Measurements from ENCODE around the gene GARIN5B. TPM values are rescaled to one million over a fixed set of nuclear protein-coding genes. Genes with fewer than 3 reads are reported as not detected.

Gene GARIN5B
- total RNA-seq, 1 experiment from 2014 or later = not detected

DNA sequence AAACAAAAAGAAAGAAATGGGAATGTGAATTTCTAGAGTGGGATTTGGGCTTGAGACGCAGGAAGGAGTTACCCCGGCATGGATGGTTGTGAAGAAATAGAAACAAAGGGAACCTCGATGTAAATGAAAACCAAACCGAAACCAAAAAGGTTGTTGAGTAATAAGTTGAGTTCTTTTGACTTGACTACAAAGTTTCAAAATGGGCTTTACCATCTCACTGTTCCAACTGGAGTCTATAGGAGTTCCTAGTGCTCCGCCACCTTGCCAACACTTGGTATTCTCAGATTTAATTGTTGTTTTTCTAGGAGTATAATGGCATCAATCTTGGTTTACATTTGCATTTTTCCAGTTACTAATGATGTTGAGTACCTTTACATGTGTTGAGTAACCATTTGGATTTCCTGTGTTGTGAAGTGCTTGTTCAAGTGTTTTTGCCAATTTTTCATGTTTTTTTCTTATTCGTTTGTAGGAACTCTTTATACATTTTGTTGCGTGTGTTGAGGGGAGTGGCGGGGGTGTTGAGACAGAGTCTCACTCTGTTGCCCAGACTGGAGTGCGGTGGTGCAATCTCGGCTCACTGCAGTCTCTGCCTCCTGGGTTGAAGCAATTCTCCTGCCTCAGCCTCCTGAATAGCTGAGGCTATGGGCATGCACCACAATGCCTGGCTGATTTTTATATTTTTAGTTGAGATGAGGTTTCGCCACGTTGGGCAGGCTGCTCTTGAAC lies 35.3 kb upstream of the GARIN5B start:
- H3K9me3 Mint-ChIP-seq = no peaks in the 10 kb centered on the region
- TF ChIP-seq NR3C1 (CRISPR knock-in tag; conservative IDR thresholded peaks at IDR 0.05; ENCODE audit: low read depth) (no peak), AR (CRISPR knock-in tag; IDR thresholded peaks at IDR 0.05) (no peak)
- CTCF ChIA-PET = interaction anchor here (0.9 to 1.5 kb wide), 3 partner anchors 14 to 97 kb away, joined by 3 to 6 read pairs (median 3); partner anchors contain the start of gene TMEM238
- no peak for DNase-seq (ENCODE audit: low spot score)
- ATAC-seq = no peak
- H3K36me3 Mint-ChIP-seq = peaks cover 23% of the 10 kb centered on the region
- H3K4me3 Mint-ChIP-seq = no peak overlapping the region
- H3K27me3 Mint-ChIP-seq (ENCODE audit: low read depth) = peaks cover 5% of the 10 kb centered on the region
- H3K27ac Mint-ChIP-seq = no peak overlapping the region; the same call in 1 of the 2 replicates
- H3K4me1 Mint-ChIP-seq = peaks cover 16% of the 10 kb centered on the region
- POLR2A ChIA-PET = no interaction called here

GRCh38 chr19:55392820-55393761 lies 30.0 kb upstream of the GARIN5B start:
- Mint-ChIP-seq H3K9me3 (no peaks in the 10 kb centered on the region), H3K4me3 (peak overlapping the region; percentile 44), H3K27ac (peak overlapping the region; percentile 41; the same call in 1 of the 2 replicates), H3K27me3 (ENCODE audit: low read depth) (peaks cover 5% of the 10 kb centered on the region; the same call in 1 of the 2 replicates), H3K36me3 (peaks cover 17% of the 10 kb centered on the region), H3K4me1 (peaks cover 48% of the 10 kb centered on the region)
- TF ChIP-seq, protein P1, sequence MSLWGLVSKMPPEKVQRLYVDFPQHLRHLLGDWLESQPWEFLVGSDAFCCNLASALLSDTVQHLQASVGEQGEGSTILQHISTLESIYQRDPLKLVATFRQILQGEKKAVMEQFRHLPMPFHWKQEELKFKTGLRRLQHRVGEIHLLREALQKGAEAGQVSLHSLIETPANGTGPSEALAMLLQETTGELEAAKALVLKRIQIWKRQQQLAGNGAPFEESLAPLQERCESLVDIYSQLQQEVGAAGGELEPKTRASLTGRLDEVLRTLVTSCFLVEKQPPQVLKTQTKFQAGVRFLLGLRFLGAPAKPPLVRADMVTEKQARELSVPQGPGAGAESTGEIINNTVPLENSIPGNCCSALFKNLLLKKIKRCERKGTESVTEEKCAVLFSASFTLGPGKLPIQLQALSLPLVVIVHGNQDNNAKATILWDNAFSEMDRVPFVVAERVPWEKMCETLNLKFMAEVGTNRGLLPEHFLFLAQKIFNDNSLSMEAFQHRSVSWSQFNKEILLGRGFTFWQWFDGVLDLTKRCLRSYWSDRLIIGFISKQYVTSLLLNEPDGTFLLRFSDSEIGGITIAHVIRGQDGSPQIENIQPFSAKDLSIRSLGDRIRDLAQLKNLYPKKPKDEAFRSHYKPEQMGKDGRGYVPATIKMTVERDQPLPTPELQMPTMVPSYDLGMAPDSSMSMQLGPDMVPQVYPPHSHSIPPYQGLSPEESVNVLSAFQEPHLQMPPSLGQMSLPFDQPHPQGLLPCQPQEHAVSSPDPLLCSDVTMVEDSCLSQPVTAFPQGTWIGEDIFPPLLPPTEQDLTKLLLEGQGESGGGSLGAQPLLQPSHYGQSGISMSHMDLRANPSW (CRISPR knock-in tag; conservative IDR thresholded peaks at IDR 0.05; ENCODE audit: low read depth) = no peak
- TF ChIP-seq, protein P2, sequence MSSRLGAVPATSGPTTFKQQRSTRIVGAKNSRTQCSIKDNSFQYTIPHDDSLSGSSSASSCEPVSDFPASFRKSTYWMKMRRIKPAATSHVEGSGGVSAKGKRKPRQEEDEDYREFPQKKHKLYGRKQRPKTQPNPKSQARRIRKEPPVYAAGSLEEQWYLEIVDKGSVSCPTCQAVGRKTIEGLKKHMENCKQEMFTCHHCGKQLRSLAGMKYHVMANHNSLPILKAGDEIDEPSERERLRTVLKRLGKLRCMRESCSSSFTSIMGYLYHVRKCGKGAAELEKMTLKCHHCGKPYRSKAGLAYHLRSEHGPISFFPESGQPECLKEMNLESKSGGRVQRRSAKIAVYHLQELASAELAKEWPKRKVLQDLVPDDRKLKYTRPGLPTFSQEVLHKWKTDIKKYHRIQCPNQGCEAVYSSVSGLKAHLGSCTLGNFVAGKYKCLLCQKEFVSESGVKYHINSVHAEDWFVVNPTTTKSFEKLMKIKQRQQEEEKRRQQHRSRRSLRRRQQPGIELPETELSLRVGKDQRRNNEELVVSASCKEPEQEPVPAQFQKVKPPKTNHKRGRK (CRISPR knock-in tag; IDR thresholded peaks at IDR 0.05; ENCODE audit: borderline replicate concordance) = no peak
- no peak for TF ChIP-seq RELA (CRISPR knock-in tag; IDR thresholded peaks at IDR 0.05; ENCODE audit: borderline replicate concordance)
- TF ChIP-seq, protein P3, sequence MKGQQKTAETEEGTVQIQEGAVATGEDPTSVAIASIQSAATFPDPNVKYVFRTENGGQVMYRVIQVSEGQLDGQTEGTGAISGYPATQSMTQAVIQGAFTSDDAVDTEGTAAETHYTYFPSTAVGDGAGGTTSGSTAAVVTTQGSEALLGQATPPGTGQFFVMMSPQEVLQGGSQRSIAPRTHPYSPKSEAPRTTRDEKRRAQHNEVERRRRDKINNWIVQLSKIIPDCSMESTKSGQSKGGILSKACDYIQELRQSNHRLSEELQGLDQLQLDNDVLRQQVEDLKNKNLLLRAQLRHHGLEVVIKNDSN (CRISPR knock-in tag; IDR thresholded peaks at IDR 0.05) = no peak
- POLR2A ChIA-PET = interaction anchor here (0.7 to 1.7 kb wide), 8 partner anchors 9 to 1075 kb away, joined by 3 to 9 read pairs (median 4); partner anchors contain the start of genes TMEM238 and UBE2S
- ATAC-seq = peak; percentile 28
- CTCF ChIA-PET = interaction anchor here (0.7 to 1.4 kb wide), 6 partner anchors 25 to 260 kb away, joined by 3 to 5 read pairs (median 4); partner anchors contain the start of gene TNNT1
- DNase-seq (ENCODE audit: low spot score) = no peak

Data from WTC11 (cell line).